Measurements from ENCODE around the gene FKBP6. TPM values are rescaled to one million over a fixed set of nuclear protein-coding genes. Genes with fewer than 3 reads are reported as not detected.
"Not testable (repeated sequence)": the region's sequence is repeated elsewhere in the genome, so short reads cannot be mapped to it uniquely, and the experiment has no call there.

Gene FKBP6
- total RNA-seq, 1 experiment from 2014 or later, result not detected

- H3K9ac ChIP-seq (ENCODE audit: low read length), result no peak overlapping the region
- DNase-seq (no peak), ATAC-seq (no peak)
- H3K27me3 ChIP-seq (ENCODE audit: low read length), result no peaks in the 10 kb centered on the region
- no peaks in the 10 kb centered on the region for H3F3A ChIP-seq (ENCODE audit: low read length, unreplicated experiment)
- H3K4me3 ChIP-seq (ENCODE audit: low read length), result no peak overlapping the region
- no TSS peak for BruUV-seq (replicated peaks)
- no peaks in the 10 kb centered on the region for H3K79me2 ChIP-seq (ENCODE audit: low read length)
- intact Hi-C loops (cut with micrococcal nuclease), result no loop called here
- no peaks in the 10 kb centered on the region for H3K9me2 ChIP-seq (replicated peaks; ENCODE audit: low read length)
- H4K20me1 ChIP-seq (ENCODE audit: low read length), result no peaks in the 10 kb centered on the region
- no peak overlapping the region for H3K27ac ChIP-seq (ENCODE audit: low read length)
- H3K36me3 ChIP-seq (ENCODE audit: low read depth, low read length), result no peaks in the 10 kb centered on the region
- H3K4me1 ChIP-seq (ENCODE audit: insufficient read depth, low read length), result no peaks in the 10 kb centered on the region
- TF ChIP-seq EZH2phosphoT487 (IDR thresholded peaks at IDR 0.05; ENCODE audit: borderline replicate concordance, low read length) (no peak), EZH2 (IDR thresholded peaks at IDR 0.05; ENCODE audit: low read length, unreplicated experiment) (no peak), CTCF (conservative IDR thresholded peaks at IDR 0.05; ENCODE audit: low read depth, low read length) (no peak)
- no peak overlapping the region for H2AFZ ChIP-seq (ENCODE audit: low read length)
- no peaks in the 10 kb centered on the region for H3K9me3 ChIP-seq (ENCODE audit: low read length)
- H3K4me2 ChIP-seq (ENCODE audit: low read length), result no peak overlapping the region
- CTCF ChIA-PET, result no interaction called here
- POLR2A ChIA-PET (ENCODE audit: unreplicated experiment), result no interaction called here
Measured at GRCh38 chr7:73316521-73316920, 11.4 kb upstream of the FKBP6 start.

- DNase-seq; H3F3A ChIP-seq (ENCODE audit: low read length, unreplicated experiment); H3K9ac ChIP-seq (ENCODE audit: low read length); H3K36me3 ChIP-seq (ENCODE audit: low read depth, low read length); H3K27me3 ChIP-seq (ENCODE audit: low read length); H4K20me1 ChIP-seq (ENCODE audit: low read length); intact Hi-C loops (cut with micrococcal nuclease); H3K9me2 ChIP-seq (replicated peaks; ENCODE audit: low read length); H2AFZ ChIP-seq (ENCODE audit: low read length); H3K4me1 ChIP-seq (ENCODE audit: insufficient read depth, low read length); H3K4me2 ChIP-seq (ENCODE audit: low read length); BruUV-seq (replicated peaks); CTCF ChIA-PET; H3K4me3 ChIP-seq (ENCODE audit: low read length); H3K79me2 ChIP-seq (ENCODE audit: low read length); H3K27ac ChIP-seq (ENCODE audit: low read length); H3K9me3 ChIP-seq (ENCODE audit: low read length): not testable (repeated sequence)
- peak; percentile 50; the same call in 1 of the 2 replicates for ATAC-seq
- POLR2A ChIA-PET (ENCODE audit: unreplicated experiment), result interaction anchor here (0.7 kb wide), 1 partner anchor 10 kb away, joined by 4 read pairs; the partner anchor contains the start of gene NSUN5
Measured at GRCh38 chr7:73318656-73319204, 9.2 kb upstream of the FKBP6 start.

- POLR2A ChIA-PET (ENCODE audit: unreplicated experiment); CTCF ChIA-PET; BruUV-seq (replicated peaks): not testable (repeated sequence)
Measured at GRCh38 chr7:73319541-73319940, 8.4 kb upstream of the FKBP6 start.

GRCh38 chr7:73320009-73320408 lies 8.0 kb upstream of the FKBP6 start:
- H3F3A ChIP-seq (ENCODE audit: low read length, unreplicated experiment); H3K36me3 ChIP-seq (ENCODE audit: low read depth, low read length); CTCF ChIA-PET; H3K9ac ChIP-seq (ENCODE audit: low read length); H3K9me2 ChIP-seq (replicated peaks; ENCODE audit: low read length); H3K4me2 ChIP-seq (ENCODE audit: low read length); H3K27me3 ChIP-seq (ENCODE audit: low read length); H3K4me1 ChIP-seq (ENCODE audit: insufficient read depth, low read length); DNase-seq; H3K9me3 ChIP-seq (ENCODE audit: low read length); ATAC-seq; H3K4me3 ChIP-seq (ENCODE audit: low read length); intact Hi-C loops (cut with micrococcal nuclease); POLR2A ChIA-PET (ENCODE audit: unreplicated experiment); H2AFZ ChIP-seq (ENCODE audit: low read length); H3K27ac ChIP-seq (ENCODE audit: low read length); BruUV-seq (replicated peaks); H3K79me2 ChIP-seq (ENCODE audit: low read length); H4K20me1 ChIP-seq (ENCODE audit: low read length): not testable (repeated sequence)

More at GRCh38 chr7:73319541-73319940, 8.4 kb upstream of the FKBP6 start:
- H3K27ac ChIP-seq (ENCODE audit: low read length); H3F3A ChIP-seq (ENCODE audit: low read length, unreplicated experiment); H3K36me3 ChIP-seq (ENCODE audit: low read depth, low read length); H3K27me3 ChIP-seq (ENCODE audit: low read length); H3K79me2 ChIP-seq (ENCODE audit: low read length); DNase-seq; ATAC-seq; H3K9me3 ChIP-seq (ENCODE audit: low read length); H3K4me1 ChIP-seq (ENCODE audit: insufficient read depth, low read length); H3K4me3 ChIP-seq (ENCODE audit: low read length); intact Hi-C loops (cut with micrococcal nuclease); H4K20me1 ChIP-seq (ENCODE audit: low read length); H2AFZ ChIP-seq (ENCODE audit: low read length); H3K9me2 ChIP-seq (replicated peaks; ENCODE audit: low read length); H3K4me2 ChIP-seq (ENCODE audit: low read length); H3K9ac ChIP-seq (ENCODE audit: low read length): not testable (repeated sequence)

- H4K20me1 ChIP-seq (ENCODE audit: low read length); H3K79me2 ChIP-seq (ENCODE audit: low read length); ATAC-seq; POLR2A ChIA-PET (ENCODE audit: unreplicated experiment); DNase-seq; H3K27me3 ChIP-seq (ENCODE audit: low read length); H3K9me2 ChIP-seq (replicated peaks; ENCODE audit: low read length); H3K9ac ChIP-seq (ENCODE audit: low read length); H3K9me3 ChIP-seq (ENCODE audit: low read length); H3K36me3 ChIP-seq (ENCODE audit: low read depth, low read length); BruUV-seq (replicated peaks); H3F3A ChIP-seq (ENCODE audit: low read length, unreplicated experiment); H3K4me1 ChIP-seq (ENCODE audit: insufficient read depth, low read length); H3K4me3 ChIP-seq (ENCODE audit: low read length); H3K27ac ChIP-seq (ENCODE audit: low read length): not testable (repeated sequence)
- Histone ChIP-seq H3K4me2 (ENCODE audit: low read length) (peak overlapping the region; percentile 57; the same call in 1 of the 2 replicates), H2AFZ (ENCODE audit: low read length) (peak overlapping the region; percentile 64; the same call in 1 of the 2 replicates)
- CTCF ChIA-PET, result interaction anchor here (0.5 to 1.0 kb wide), 3 partner anchors 9 to 98 kb away, joined by 3 to 7 read pairs (median 3); no protein-coding TSS in a partner anchor
- intact Hi-C loops (cut with micrococcal nuclease), result loop anchor here (1.0 kb wide), 1 partner anchor 113 kb away; no protein-coding TSS in a partner anchor
Measured at GRCh38 chr7:73323434-73324080, 4.4 kb upstream of the FKBP6 start.
